DMS 273 (cell line): ENCODE results near the gene FILIP1L.
"Not testable (repeated sequence)": the region's sequence is repeated elsewhere in the genome, so short reads cannot be mapped to it uniquely, and the experiment has no call there.

ENCODE experiments used
- DNase-seq: peaks from one replicate; lab custom pipeline; 2025; ENCODE audit not compliant: unreplicated experiment; lab: John Stamatoyannopoulos, UW

FILIP1L gene

GRCh38 chr3:99851955-99852354, 262.3 kb downstream of the FILIP1L start:
- DNase-seq, result no peak

- DNase-seq, result no peak
Observed at GRCh38 chr3:99850608-99851007, 263.7 kb downstream of the FILIP1L start.

DNA sequence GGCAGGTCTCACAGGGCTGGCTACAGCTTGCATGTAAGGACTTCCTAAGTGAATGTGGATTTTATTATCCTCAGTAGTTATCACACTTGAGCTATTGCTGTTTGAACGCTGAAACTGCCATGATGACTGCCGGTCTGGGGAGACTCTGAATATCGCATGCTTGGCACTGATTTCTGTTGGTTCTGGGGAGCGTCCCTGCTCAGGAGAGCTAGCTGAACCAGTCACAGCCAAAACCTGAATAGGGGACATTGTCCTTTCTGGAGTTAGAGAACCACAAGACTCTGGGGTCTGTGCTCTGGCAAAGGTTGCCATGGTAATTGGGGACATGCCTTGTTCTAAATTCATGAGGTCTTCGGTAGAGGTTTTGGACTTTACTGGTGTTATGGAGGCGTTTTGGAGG, 265.9 kb downstream of the FILIP1L start:
- DNase-seq, result no peak

- DNase-seq, result no peak
Observed at GRCh38 chr3:99846477-99847160, 267.7 kb downstream of the FILIP1L start.

DNA sequence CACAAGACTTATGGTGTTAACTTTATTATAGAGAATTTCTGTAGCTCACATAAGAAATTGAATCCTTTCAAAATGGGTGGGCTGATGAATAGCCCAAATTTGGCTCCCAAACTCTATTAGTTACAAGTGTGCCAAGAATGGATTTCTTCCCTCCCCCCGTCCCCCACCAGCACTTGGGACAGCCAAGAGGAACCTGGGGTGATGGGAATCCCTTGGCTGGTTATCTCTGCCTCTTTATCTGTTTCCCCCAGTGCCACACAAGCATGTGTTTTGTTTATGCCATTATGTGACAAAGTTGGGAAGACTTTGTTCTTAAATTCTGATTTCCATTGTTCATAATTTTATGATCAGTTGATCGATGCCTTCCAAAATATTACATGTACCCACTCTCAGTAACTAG, 268.3 kb downstream of the FILIP1L start:
- no peak for DNase-seq

DNA sequence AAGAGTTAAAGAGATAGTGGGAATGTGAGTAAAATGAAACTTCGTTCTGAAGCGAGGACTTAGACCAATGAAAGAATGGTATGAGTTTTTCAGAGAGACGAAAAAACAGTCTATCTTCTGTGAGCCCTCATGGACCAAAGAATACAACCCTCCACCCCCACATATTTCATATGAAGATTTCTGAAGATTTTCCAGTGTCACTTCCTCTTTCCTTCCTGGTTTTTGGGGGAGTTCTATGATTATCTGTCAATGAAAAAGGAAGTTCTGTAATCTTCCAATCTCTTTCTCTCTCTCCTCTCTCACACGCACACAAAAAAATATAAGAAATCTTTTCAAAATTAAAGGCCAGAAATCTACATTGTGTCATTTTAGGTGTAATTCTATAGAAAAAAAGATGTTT, 269.0 kb downstream of the FILIP1L start:
- no peak for DNase-seq

GRCh38 chr3:99843590-99844258, 270.6 kb downstream of the FILIP1L start:
- no peak for DNase-seq

GRCh38 chr3:99842826-99843589, 271.3 kb downstream of the FILIP1L start:
- peak; percentile 70 for DNase-seq

GRCh38 chr3:99841949-99842348, 272.4 kb downstream of the FILIP1L start:
- DNase-seq, result not testable (repeated sequence)

- no peak for DNase-seq
Observed at GRCh38 chr3:99839613-99840012, 274.7 kb downstream of the FILIP1L start.

- no peak for DNase-seq
Observed at GRCh38 chr3:99838755-99839154, 275.5 kb downstream of the FILIP1L start.

DNA sequence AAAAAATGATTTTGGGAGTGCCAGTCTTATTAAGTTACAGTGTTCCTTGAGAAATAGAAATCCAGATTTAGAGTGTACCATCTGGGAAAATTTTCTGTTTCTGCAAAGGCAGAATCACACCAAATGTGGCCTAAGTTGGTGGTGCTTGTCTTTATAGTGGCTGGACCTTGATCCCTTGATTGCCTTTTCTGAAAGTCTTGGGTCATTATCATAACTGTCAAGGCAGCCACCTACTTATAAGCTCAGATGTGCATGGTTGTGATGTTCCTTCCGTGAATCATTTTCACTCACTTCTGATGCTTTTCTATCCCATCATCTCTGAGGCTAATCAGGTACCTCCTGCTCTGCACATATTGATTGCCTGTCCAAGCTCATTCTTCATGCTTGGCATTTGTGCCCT, 276.6 kb downstream of the FILIP1L start:
- DNase-seq, result no peak

- DNase-seq, result no peak
Observed at GRCh38 chr3:99836681-99837080, 277.6 kb downstream of the FILIP1L start.

- no peak for DNase-seq
Observed at GRCh38 chr3:99834211-99834957, 279.9 kb downstream of the FILIP1L start.

DNA sequence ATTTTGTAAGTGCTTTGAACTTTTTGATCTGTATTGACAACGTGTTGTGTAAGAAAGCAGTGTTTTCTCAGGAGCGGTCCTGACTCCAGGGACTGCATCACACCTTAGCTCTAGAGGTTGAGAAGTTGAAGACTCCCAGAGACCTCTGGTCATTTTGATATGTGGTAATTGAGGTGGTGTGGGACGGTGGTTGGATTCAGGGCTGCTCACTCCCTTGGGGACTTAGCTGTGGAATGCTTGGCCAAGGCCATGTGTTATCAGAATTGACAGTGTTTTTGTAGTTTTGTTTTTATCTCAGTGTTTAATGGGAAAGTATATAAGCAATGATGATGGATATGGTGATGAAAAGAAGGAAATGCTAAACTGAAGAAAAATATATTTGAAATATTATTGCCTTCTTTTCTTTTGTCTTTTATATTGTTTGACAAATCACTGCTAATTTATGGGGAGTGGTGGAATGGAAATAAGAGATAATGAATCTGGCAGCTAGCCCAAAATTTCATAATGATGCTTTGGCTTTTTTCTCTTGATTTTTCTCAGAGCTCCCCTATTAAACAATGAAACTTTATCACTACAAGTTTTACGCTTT, 280.6 kb downstream of the FILIP1L start:
- DNase-seq, result no peak

- no peak for DNase-seq
Observed at GRCh38 chr3:99829844-99830243, 284.5 kb downstream of the FILIP1L start.

DNA sequence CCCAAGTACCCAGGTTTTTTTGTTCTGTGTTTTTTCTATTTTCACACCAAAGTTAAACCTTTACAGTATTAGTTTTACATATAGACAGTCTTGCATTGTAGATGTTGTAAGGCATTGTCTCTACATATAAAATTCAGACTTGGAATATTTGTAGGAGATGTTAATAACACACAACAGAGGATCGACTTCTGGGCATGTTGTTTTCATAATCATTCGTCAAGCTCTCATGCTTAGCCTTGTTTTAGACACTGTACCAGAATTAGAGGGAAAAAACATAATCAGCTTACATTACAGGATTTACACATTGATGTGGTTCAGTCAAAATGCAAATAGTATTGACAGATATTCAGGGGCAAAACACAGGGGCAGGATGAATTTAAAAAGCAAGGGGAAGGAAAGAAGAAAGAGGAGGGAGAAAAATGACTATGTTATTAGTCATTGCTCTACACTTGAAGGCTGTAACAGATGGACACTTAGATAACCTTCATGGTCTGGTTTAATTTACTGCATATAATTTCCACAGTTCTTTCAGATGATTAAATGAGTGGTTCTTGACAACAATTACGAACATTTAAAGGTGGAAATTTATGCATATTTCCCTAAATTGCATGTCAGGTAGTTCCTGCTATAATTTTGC, 289.2 kb downstream of the FILIP1L start:
- DNase-seq, result peak; percentile 68

- DNase-seq, result peak; percentile 81
Observed at GRCh38 chr3:99823723-99824711, 290.3 kb downstream of the FILIP1L start.

DNA sequence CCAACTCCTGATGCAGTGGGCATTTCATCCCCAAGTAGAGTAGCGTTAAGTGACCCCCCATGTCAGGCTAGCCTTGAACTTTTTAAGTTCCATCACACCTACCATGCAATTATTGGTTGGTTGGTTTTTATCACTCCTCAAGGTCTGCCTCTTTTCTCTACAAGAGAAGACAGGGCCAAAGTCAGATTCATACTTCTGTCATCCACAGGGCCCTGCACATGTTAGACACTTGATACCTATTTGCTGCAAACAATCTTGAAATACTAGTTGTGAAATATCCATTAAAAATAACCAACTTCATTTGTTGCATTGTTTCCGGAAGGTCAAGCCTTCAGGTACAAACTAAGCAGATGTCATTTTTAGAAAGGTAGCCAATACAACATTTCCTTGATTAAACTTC, 295.5 kb downstream of the FILIP1L start:
- DNase-seq, result no peak
